Measurements from ENCODE around the gene COL15A1.

DNA sequence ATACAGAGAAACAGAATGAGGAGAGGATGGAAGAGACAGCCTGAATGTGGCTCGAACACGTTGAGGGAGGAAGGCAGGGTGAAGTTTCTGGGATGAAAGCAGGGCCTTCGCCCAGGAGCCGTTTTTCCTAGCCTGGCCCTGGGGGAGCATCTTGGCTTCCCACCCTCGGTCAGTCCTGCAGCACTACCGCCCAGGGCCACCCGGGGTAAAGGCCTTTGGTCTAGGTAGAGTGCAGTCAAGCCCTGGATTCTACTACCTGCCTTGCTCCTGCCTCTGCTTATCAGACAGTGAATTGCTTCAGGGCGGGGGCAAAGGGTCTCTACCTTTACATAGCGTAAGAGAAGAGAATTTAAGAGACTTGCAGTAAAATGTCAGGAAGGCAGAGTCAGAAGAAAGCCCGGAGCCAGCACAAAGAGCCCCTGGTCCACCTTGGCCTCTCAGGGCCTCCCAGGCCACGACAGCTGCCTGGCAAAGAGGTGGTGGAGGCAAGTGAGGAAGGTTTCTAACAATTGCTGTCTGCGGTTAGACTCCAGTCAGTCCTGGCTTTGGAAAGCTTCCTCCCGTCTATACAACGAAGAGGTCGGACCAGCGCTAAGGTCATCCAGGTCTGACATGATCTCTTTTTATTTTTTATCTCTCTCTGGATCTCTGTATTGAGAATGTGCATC lies 17.9 kb downstream of the COL15A1 start:
- no peak for TF ChIP-seq POLR2A (IDR thresholded peaks at IDR 0.05; ENCODE audit: low read length)
- no peak for TF ChIP-seq GATA1 (IDR thresholded peaks at IDR 0.05; ENCODE audit: low read depth, low read length)
